ENCODE data around the gene ADAR.

DNA sequence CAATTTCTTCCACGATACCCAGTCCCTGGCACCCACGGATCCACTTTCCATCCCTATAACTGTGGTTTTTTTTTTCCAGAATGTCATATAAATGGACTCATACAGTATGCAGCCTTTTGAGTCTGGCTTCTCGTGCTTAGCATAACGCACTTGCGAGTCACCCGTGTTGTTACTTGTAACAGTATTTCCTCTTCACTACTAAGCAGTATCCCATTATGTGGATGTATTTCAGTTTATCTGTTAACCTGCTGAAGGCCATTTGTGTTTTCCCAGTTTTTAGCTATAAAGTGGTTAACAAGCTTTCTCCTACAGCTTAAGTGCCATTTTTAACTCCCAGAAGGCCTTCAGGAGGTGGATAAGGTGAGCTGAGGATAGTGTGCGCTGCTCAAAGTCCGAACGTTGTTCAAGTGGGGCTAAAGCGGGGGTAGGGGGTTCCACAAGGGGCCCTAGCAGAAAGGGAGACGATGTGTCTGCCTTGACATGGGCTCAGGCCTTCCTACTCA is 829 bp downstream of the ADAR start:
- TF ChIP-seq CTCF (IDR thresholded peaks at IDR 0.05): no peak
- no peak for TF ChIP-seq POLR2A (IDR thresholded peaks at IDR 0.05)

Measured in adrenal gland (tissue), 5 donors.